HFFc6 (cell line): ENCODE results near the gene NEGR1. TPM values are rescaled to one million over a fixed set of nuclear protein-coding genes. Genes with fewer than 3 reads are reported as not detected.

ENCODE experiments used
- DNase-seq: peaks from one replicate; pipeline ENCODE4 v3.0.0-alpha.2; 2018
- H3K27ac Mint-ChIP-seq: 2 replicates; pipeline ENCODE4 v1.8.0; 2020; ENCODE audit warnings: mild to moderate bottlenecking, mixed read lengths
- H3K27me3 Mint-ChIP-seq: 2 replicates; pipeline ENCODE4 v1.8.0; 2021; ENCODE audit warnings: mild to moderate bottlenecking, moderate library complexity, mixed read lengths; ENCODE audit not compliant: insufficient read depth
- H3K36me3 Mint-ChIP-seq: 2 replicates; pipeline ENCODE4 v1.8.0; 2021; ENCODE audit warnings: low read depth, mixed read lengths
- H3K4me1 Mint-ChIP-seq: 2 replicates; pipeline ENCODE4 v1.8.0; 2020; ENCODE audit warnings: low read depth, mixed read lengths
- H3K4me3 Mint-ChIP-seq: 2 replicates; pipeline ENCODE4 v1.8.0; 2020; ENCODE audit warnings: mild to moderate bottlenecking, moderate library complexity, mixed read lengths
- H3K9me3 Mint-ChIP-seq: 2 replicates; pipeline ENCODE4 v1.8.0; 2020; ENCODE audit warnings: mild to moderate bottlenecking, mixed read lengths
- total RNA-seq, 6 experiments: library from RNA; stranded (reverse); fragmentation: NEBNext Ultra II Directional; extraction: Animal tissue kit (Norgen Biotek cat#: 25700); gene quantifications; 2 replicates in 1 of 6; 3 replicates in 5 of 6; pipeline ENCODE4 v1.2.3, GENCODE V29; 2021
- TF ChIP-seq, protein P1 (sequence below): fragments of 200-600 bp; sonication (generic); IDR thresholded peaks from 2 replicates; pipeline ENCODE4 v1.5.0; 2021; ENCODE audit warnings: antibody characterized with exemption, mild to moderate bottlenecking

The NEGR1 gene
- total RNA-seq, 6 experiments from 2014 or later: 52.8 to 67.6 (median 64.6) TPM

DNA sequence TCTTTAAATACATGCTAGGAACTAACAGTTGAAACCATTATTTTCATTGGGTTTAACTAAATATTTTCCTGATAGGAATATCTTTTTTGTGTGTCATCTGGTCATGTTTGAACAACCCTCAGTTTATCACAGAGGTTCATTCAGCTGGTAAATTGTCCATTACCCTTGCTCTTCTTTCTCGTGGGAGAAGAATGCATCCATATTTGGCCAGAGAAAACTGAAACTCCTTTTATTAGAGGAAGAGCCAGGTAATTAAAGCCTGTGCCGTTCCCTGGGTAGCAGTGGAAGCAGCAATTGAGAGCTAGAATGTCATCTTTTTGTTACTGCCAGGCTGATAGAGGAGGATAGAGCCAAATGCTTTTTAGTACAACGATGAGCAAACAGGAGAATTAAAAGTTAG lies 614.3 kb downstream of the NEGR1 start:
- Mint-ChIP-seq H3K9me3 (no peaks in the 10 kb centered on the region), H3K4me3 (0 out of 2 replicates have a peak overlapping the region, but pooled peaks have one; percentile 4), H3K36me3 (no peaks in the 10 kb centered on the region), H3K4me1 (peaks cover 26% of the 10 kb centered on the region), H3K27me3 (no peaks in the 10 kb centered on the region), H3K27ac (peak overlapping the region; percentile 44; the same call in 1 of the 2 replicates)
- DNase-seq: no peak
- TF ChIP-seq, protein P1, sequence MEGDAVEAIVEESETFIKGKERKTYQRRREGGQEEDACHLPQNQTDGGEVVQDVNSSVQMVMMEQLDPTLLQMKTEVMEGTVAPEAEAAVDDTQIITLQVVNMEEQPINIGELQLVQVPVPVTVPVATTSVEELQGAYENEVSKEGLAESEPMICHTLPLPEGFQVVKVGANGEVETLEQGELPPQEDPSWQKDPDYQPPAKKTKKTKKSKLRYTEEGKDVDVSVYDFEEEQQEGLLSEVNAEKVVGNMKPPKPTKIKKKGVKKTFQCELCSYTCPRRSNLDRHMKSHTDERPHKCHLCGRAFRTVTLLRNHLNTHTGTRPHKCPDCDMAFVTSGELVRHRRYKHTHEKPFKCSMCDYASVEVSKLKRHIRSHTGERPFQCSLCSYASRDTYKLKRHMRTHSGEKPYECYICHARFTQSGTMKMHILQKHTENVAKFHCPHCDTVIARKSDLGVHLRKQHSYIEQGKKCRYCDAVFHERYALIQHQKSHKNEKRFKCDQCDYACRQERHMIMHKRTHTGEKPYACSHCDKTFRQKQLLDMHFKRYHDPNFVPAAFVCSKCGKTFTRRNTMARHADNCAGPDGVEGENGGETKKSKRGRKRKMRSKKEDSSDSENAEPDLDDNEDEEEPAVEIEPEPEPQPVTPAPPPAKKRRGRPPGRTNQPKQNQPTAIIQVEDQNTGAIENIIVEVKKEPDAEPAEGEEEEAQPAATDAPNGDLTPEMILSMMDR: no peak

DNA sequence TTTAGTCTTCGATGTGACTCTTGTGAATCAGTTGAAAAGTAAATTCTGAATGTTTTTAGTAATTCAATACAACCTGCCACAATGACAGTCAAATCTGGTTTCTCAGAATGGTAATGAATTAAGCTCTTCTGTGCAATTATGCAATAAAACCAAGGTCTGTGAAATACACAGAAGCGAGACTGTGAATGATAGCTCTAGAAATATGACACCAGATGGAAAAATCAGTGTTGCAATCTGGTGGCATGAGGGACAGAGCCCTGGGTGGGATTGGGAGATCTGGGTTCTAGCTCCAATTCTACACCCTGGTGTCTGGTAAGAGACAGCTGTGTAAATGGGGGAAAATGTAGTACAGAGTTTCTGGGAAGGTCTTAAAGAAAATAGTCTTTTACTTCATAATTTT lies 615.1 kb downstream of the NEGR1 start:
- Mint-ChIP-seq H3K36me3 (no peaks in the 10 kb centered on the region), H3K27ac (no peak overlapping the region; the same call in 1 of the 2 replicates), H3K4me3 (no peak overlapping the region), H3K9me3 (no peaks in the 10 kb centered on the region), H3K4me1 (peaks cover 26% of the 10 kb centered on the region), H3K27me3 (no peaks in the 10 kb centered on the region)
- TF ChIP-seq, protein P1: no peak
- DNase-seq: no peak

DNA sequence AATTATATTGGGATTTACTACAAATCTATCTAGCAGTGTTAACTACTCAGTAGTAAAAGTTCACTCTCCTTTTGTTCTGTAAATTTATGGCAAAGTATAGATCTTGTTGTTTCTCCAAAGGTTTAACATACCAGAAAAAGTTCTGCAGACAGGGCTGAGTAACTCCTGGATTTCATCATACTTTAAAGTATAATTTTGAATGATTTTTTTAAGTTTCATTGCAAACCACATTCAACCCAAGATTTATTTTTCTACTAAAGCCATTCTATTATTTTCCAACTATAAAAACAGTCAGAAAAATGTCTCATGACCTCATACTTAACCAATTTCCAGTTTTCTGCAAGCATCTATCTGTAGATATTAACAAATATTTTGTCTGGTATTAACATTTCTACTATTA lies 615.7 kb downstream of the NEGR1 start:
- peaks cover 26% of the 10 kb centered on the region for H3K4me1 Mint-ChIP-seq
- H3K27ac Mint-ChIP-seq: no peak overlapping the region
- H3K4me3 Mint-ChIP-seq: no peak overlapping the region
- no peak for DNase-seq
- no peaks in the 10 kb centered on the region for H3K9me3 Mint-ChIP-seq
- TF ChIP-seq, protein P1: no peak
- H3K36me3 Mint-ChIP-seq: no peaks in the 10 kb centered on the region
- no peaks in the 10 kb centered on the region for H3K27me3 Mint-ChIP-seq

DNA sequence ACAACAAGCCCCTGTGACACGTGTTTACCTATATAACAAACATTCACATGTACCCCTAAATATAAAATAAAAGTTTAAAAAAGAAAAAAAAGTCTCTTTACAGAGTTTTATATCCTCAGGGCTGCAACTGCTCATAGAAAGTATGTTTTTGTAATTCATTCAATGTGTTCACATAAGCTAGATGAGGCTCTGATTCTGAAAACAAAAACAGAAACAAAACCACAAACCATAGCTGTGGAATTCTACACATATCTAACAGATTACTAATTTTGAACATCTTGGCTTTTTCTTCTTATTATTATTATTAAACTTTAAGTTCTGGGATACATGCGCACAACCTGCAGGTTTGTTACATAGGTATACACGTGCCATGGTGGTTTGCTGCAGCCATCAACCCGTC lies 621.9 kb downstream of the NEGR1 start:
- TF ChIP-seq, protein P1: no peak
- Mint-ChIP-seq H3K36me3 (no peaks in the 10 kb centered on the region), H3K9me3 (no peaks in the 10 kb centered on the region), H3K4me1 (peaks cover 39% of the 10 kb centered on the region), H3K27ac (peak overlapping the region; percentile 75), H3K4me3 (no peak overlapping the region), H3K27me3 (no peaks in the 10 kb centered on the region; the same call in 1 of the 2 replicates)
- peak; percentile 82 for DNase-seq

DNA sequence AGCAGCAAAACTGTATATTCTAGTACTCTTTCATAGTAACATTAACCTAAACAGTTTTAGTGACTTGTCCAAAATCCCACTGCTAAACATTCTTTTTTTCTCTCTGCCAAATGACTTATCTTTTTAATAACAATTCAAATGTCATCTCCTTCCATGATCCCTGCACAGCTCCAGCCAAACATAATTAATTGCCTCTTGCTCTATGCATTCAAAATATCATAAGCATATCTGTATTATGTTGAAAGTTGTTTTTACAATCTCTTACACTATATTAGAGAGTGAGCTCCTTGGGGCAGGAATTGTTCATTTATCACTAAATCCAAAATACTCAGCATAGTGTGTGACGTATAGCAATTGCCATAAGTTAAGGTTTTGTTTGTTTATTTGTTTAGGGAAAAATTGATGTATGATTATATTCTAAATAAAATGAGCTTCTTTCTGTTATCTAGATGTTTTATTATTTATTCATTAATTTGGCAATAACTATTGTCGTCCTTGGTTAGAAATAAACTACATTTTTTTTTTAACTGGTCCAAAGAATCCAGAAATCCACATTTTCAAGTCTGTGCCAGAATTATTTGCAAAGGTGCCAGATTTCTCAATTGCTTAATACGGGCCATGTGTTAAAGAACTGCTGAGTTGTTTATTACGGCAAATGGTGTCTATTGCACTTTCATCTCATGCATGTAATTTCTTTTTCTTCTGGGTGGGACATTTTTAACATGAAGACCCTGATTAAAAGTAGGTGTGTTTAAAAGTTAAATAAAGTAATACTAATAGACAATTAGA lies 624.3 kb downstream of the NEGR1 start:
- Mint-ChIP-seq H3K9me3 (no peaks in the 10 kb centered on the region), H3K27me3 (no peaks in the 10 kb centered on the region; the same call in 1 of the 2 replicates), H3K4me3 (no peak overlapping the region), H3K27ac (no peak overlapping the region), H3K36me3 (no peaks in the 10 kb centered on the region), H3K4me1 (peaks cover 39% of the 10 kb centered on the region)
- TF ChIP-seq, protein P1: no peak
- DNase-seq: no peak
